A549 treated with AZD9567 at 1 μM for 4 hours (cell line): ENCODE measurements around the gene LSMEM2. TPM values are rescaled to one million over a fixed set of nuclear protein-coding genes. Genes with fewer than 3 reads are reported as not detected.

ENCODE experiments used
- total RNA-seq: library from RNA; stranded (reverse); fragments of 200-300 nt; extraction: Qiagen RNA extraction; gene quantifications from 5 replicates; pipeline ENCODE4 v1.2.3, GENCODE V29; 2022; ENCODE audit not compliant: insufficient read depth

The LSMEM2 gene
- total RNA-seq = 0.07 to 0.08 TPM (median 0.07 TPM) in 4 of 5 replicates, not detected in the other

GRCh38 chr3:50278880-50279224, at the start of gene LSMEM2:
Gene LSMEM2 (plus strand): TSS chr3:50279087. CDS start chr3:50279114, 27 bp downstream.

GRCh38 chr3:50235716-50236483, 43.0 kb upstream of the LSMEM2 start, which contains the start of gene GNAI2:
Gene GNAI2 (plus strand): TSS chr3:50236204. CDS start chr3:50236336, 132 bp downstream.

GRCh38 chr3:50268703-50269451, 10.0 kb upstream of the LSMEM2 start, which contains the start of gene SEMA3B:
Gene SEMA3B (plus strand): TSS chr3:50269147. CDS start chr3:50269241, 94 bp downstream.

GRCh38 chr3:50292159-50293078, 13.5 kb downstream of the LSMEM2 start, which contains the start of gene IFRD2:
Gene IFRD2 (minus strand): TSS chr3:50292429. CDS start chr3:50292274, 155 bp downstream.

GRCh38 chr3:50298836-50299637, 20.1 kb downstream of the LSMEM2 start, which contains the start of the genes HYAL3 and NAA80:
Gene HYAL3 (minus strand): TSS chr3:50299405. CDS start chr3:50295602, 3,803 bp downstream.
Gene NAA80 (minus strand): TSS chr3:50299405. CDS start chr3:50297463, 1,942 bp downstream.

GRCh38 chr3:50303013-50303815, 24.3 kb downstream of the LSMEM2 start, which contains the start of gene HYAL1:
Gene HYAL1 (minus strand): TSS chr3:50303574. CDS start chr3:50302956, 618 bp downstream.

GRCh38 chr3:50322386-50323091, 43.7 kb downstream of the LSMEM2 start, which contains the start of gene HYAL2:
Gene HYAL2 (minus strand): TSS chr3:50322745. CDS start chr3:50320489, 2,256 bp downstream.

GRCh38 chr3:50327943-50328691, 49.2 kb downstream of the LSMEM2 start, which contains the start of gene TUSC2:
Gene TUSC2 (minus strand): TSS chr3:50328223. CDS start chr3:50328099, 124 bp downstream.

Other genes starting within 250 kb of the LSMEM2 start
- gene RBM5, start 190.2 kb upstream of the LSMEM2 start, total RNA-seq = 24.9 to 39.4 TPM (median 39.0 TPM) in 5 replicates
- 9.3 to 14.6 TPM (median 13.9 TPM) in 5 replicates for gene SEMA3F, start 123.8 kb upstream of the LSMEM2 start, total RNA-seq
- not detected in 5 replicates for gene GNAT1, start 87.5 kb upstream of the LSMEM2 start, total RNA-seq
- 0.05 to 0.09 TPM in 2 of 5 replicates, not detected in the others for gene SLC38A3, start 73.8 kb upstream of the LSMEM2 start, total RNA-seq
- 37.0 to 49.5 TPM (median 48.2 TPM) in 5 replicates for gene GNAI2, start 42.9 kb upstream of the LSMEM2 start, total RNA-seq
- gene SEMA3B, start 9.9 kb upstream of the LSMEM2 start, total RNA-seq = 6.3 to 12.7 TPM (median 6.7 TPM) in 5 replicates
- gene IFRD2, start 13.3 kb downstream of the LSMEM2 start, total RNA-seq = 64.7 to 88.5 TPM (median 84.1 TPM) in 5 replicates
- 6.8 to 10.1 TPM (median 8.3 TPM) in 5 replicates for gene HYAL3, start 20.3 kb downstream of the LSMEM2 start, total RNA-seq
- 4.3 to 8.6 TPM (median 8.3 TPM) in 5 replicates for gene NAA80, start 20.3 kb downstream of the LSMEM2 start, total RNA-seq
- gene HYAL1, start 24.5 kb downstream of the LSMEM2 start, total RNA-seq = 0.40 to 0.48 TPM (median 0.46 TPM) in 4 of 5 replicates, not detected in the other
- gene HYAL2, start 43.7 kb downstream of the LSMEM2 start, total RNA-seq = 26.8 to 33.6 TPM (median 30.4 TPM) in 5 replicates
- 19.8 to 39.8 TPM (median 36.5 TPM) in 5 replicates for gene TUSC2, start 49.1 kb downstream of the LSMEM2 start, total RNA-seq
- gene RASSF1, start 61.7 kb downstream of the LSMEM2 start, total RNA-seq = 14.4 to 22.0 TPM (median 21.2 TPM) in 5 replicates
- 0.86 to 1.5 TPM (median 1.2 TPM) in 4 of 5 replicates, not detected in the other for gene ZMYND10, start 66.6 kb downstream of the LSMEM2 start, total RNA-seq
- 13.4 to 15.4 TPM (median 14.4 TPM) in 5 replicates for gene NPRL2, start 71.7 kb downstream of the LSMEM2 start, total RNA-seq
- 15.1 to 22.0 TPM (median 20.1 TPM) in 5 replicates for gene CYB561D2, start 71.8 kb downstream of the LSMEM2 start, total RNA-seq
- gene TMEM115, start 80.4 kb downstream of the LSMEM2 start, total RNA-seq = 33.9 to 47.2 TPM (median 45.6 TPM) in 5 replicates
- gene CACNA2D2, start 224.5 kb downstream of the LSMEM2 start, total RNA-seq = 0.37 to 1.8 TPM (median 0.64 TPM) in 5 replicates